H1 (cell line): Measurements from ENCODE around the gene ATP6V1B1. TPM values are rescaled to one million over a fixed set of nuclear protein-coding genes. Genes with fewer than 3 reads are reported as not detected.

ENCODE experiments used
- CTCF ChIA-PET: fragments of 300-600 bp; sonication (Branson Sonifier 250); formaldehyde crosslinking; loops from one replicate; lab custom pipeline; 2021; ENCODE audit not compliant: partially characterized antibody; lab: Charles Lee
- POLR2A ChIA-PET: fragments of 300-600 bp; sonication (Branson Sonifier 250); formaldehyde crosslinking; loops from one replicate; lab custom pipeline; 2021; ENCODE audit warnings: inconsistent platforms; ENCODE audit not compliant: partially characterized antibody; lab: Charles Lee
- DNase-seq, 2 experiments: peaks; one replicate each; pipeline versions ENCODE4 v3.0.0 to v3.0.0-alpha.2; 2010 to 2022; ENCODE audit warnings: low spot score in 2 of 2, low read depth in 1 of 2, mixed read lengths in 1 of 2
- FAIRE-seq: peaks from 2 replicates; lab custom pipeline; 2011; peaks lifted over from hg19 to GRCh38; lab: Jason Lieb, UNC
- H2AFZ ChIP-seq: 2 replicates; pipeline ENCODE4 v1.8.1; 2012; ENCODE audit warnings: low read length, inconsistent platforms
- H2AK5ac ChIP-seq: 2 replicates; pipeline ENCODE4 v1.6.1; 2013; ENCODE audit warnings: low read depth, low read length
- H2BK120ac ChIP-seq: replicated peaks from 2 replicates; pipeline ENCODE3; 2013; ENCODE audit warnings: low read depth, low read length, inconsistent platforms
- H2BK12ac ChIP-seq: 2 replicates; pipeline ENCODE4 v1.6.1; 2013; ENCODE audit warnings: low read depth, low read length
- H2BK15ac ChIP-seq: 2 replicates; pipeline ENCODE4 v1.6.1; 2013; ENCODE audit warnings: low read length
- H2BK20ac ChIP-seq: 2 replicates; pipeline ENCODE4 v1.6.1; 2013; ENCODE audit warnings: low read length
- H2BK5ac ChIP-seq: 2 replicates; pipeline ENCODE4 v1.6.1; 2013; ENCODE audit warnings: low read depth, low read length
- H3K14ac ChIP-seq: 2 replicates; pipeline ENCODE4 v1.6.1; 2013; ENCODE audit warnings: inconsistent platforms; ENCODE audit not compliant: insufficient read length
- H3K18ac ChIP-seq: 2 replicates; pipeline ENCODE4 v1.6.1; 2013; ENCODE audit warnings: low read length; ENCODE audit errors: extremely low read depth
- H3K23ac ChIP-seq: 2 replicates; pipeline ENCODE4 v1.6.1; 2013; ENCODE audit warnings: inconsistent platforms; ENCODE audit not compliant: insufficient read length
- H3K23me2 ChIP-seq: 2 replicates; pipeline ENCODE4 v1.6.1; 2013; ENCODE audit warnings: low read depth, low read length
- H3K27ac ChIP-seq: 2 replicates; pipeline ENCODE4 v1.6.1; 2011; ENCODE audit warnings: low read depth, low read length, inconsistent platforms
- H3K27me3 ChIP-seq, 4 experiments: replicated peaks in 1 of 4; 1 replicate in 1 of 4; 2 replicates in 3 of 4; pipeline versions ENCODE4 v1.6.1 to v1.8.1; 2011 to 2013; ENCODE audit warnings: low read length in 3 of 4, mild to moderate bottlenecking in 3 of 4, inconsistent platforms in 2 of 4, mixed read lengths in 2 of 4, moderate library complexity in 1 of 4; ENCODE audit not compliant: control insufficient read depth in 3 of 4, insufficient read depth in 3 of 4; ENCODE audit errors: extremely low read depth in 1 of 4
- H3K36me3 ChIP-seq, 4 experiments: 2 replicates each; pipeline versions ENCODE4 v1.6.1 to v1.8.1; 2011 to 2013; ENCODE audit warnings: mild to moderate bottlenecking in 4 of 4, low read length in 3 of 4, moderate library complexity in 2 of 4, control low read depth in 1 of 4, inconsistent platforms in 1 of 4; ENCODE audit not compliant: insufficient read depth in 4 of 4, control insufficient read depth in 2 of 4
- H3K4ac ChIP-seq: replicated peaks from 2 replicates; pipeline ENCODE3; 2013; ENCODE audit warnings: low read length, low read depth, mixed read lengths, inconsistent platforms; ENCODE audit not compliant: insufficient read length
- H3K4me1 ChIP-seq, 4 experiments: replicated peaks in 1 of 4; 1 replicate in 1 of 4; 2 replicates in 3 of 4; pipeline versions ENCODE4 v1.6.1 to v1.8.1; 2011 to 2013; ENCODE audit warnings: low read length in 3 of 4, inconsistent platforms in 2 of 4, mixed read lengths in 1 of 4; ENCODE audit not compliant: insufficient read depth in 4 of 4, control insufficient read depth in 3 of 4
- H3K4me2 ChIP-seq, 2 experiments: 2 replicates each; pipeline versions ENCODE4 v1.6.1 to v1.8.1; 2011 to 2013; ENCODE audit warnings: low read depth in 2 of 2, low read length in 2 of 2, control low read depth in 1 of 2, inconsistent platforms in 1 of 2, mild to moderate bottlenecking in 1 of 2; ENCODE audit not compliant: insufficient read depth in 1 of 2
- H3K4me3 ChIP-seq, 4 experiments: fragments of 200-600, 300-600 bp in 1 of 4; sonication (generic), shearing (Covaris generic), sonication (Bioruptor Twin) in 1 of 4; 2 replicates each; pipeline versions ENCODE4 v1.5.1 to v1.8.1; 2011 to 2016; ENCODE audit warnings: low read length in 4 of 4, low read depth in 3 of 4, control low read depth in 2 of 4, inconsistent platforms in 2 of 4, mild to moderate bottlenecking in 2 of 4, mixed read lengths in 1 of 4, moderate library complexity in 1 of 4; ENCODE audit not compliant: insufficient read depth in 2 of 4; ENCODE audit errors: extremely low read depth in 1 of 4
- H3K56ac ChIP-seq: replicated peaks from 2 replicates; pipeline ENCODE3; 2013; ENCODE audit warnings: low read depth, mild to moderate bottlenecking, mixed read lengths, low read length, inconsistent platforms; ENCODE audit not compliant: insufficient read length
- H3K79me1 ChIP-seq: 2 replicates; pipeline ENCODE4 v1.6.1; 2013; ENCODE audit warnings: low read depth, low read length, control low read depth
- H3K79me2 ChIP-seq, 2 experiments: 2 replicates each; pipeline versions ENCODE4 v1.6.1 to v1.8.1; 2012 to 2013; ENCODE audit warnings: low read length in 2 of 2, mild to moderate bottlenecking in 2 of 2, inconsistent platforms in 1 of 2; ENCODE audit not compliant: insufficient read depth in 2 of 2, control insufficient read depth in 1 of 2
- H3K9ac ChIP-seq, 4 experiments: replicated peaks in 1 of 4; 1 replicate in 1 of 4; 2 replicates in 3 of 4; pipeline versions ENCODE4 v1.6.1 to v1.8.1; 2011 to 2013; ENCODE audit warnings: low read depth in 3 of 4, low read length in 3 of 4, control low read depth in 2 of 4, mild to moderate bottlenecking in 2 of 4, moderate library complexity in 2 of 4, inconsistent platforms in 1 of 4; ENCODE audit errors: extremely low read depth in 1 of 4
- H3K9me3 ChIP-seq, 2 experiments: 2 replicates each; pipeline versions ENCODE4 v1.6.1 to v1.8.1; 2012 to 2013; ENCODE audit warnings: mild to moderate bottlenecking in 2 of 2, moderate library complexity in 2 of 2, control low read depth in 1 of 2, inconsistent platforms in 1 of 2, low read depth in 1 of 2, low read length in 1 of 2, mixed read lengths in 1 of 2; ENCODE audit not compliant: insufficient read depth in 2 of 2
- H4K20me1 ChIP-seq, 2 experiments: replicated peaks in 1 of 2; 2 replicates each; pipeline versions ENCODE3 to v1.8.1; 2011 to 2013; ENCODE audit warnings: inconsistent platforms in 2 of 2, low read length in 2 of 2, mild to moderate bottlenecking in 1 of 2; ENCODE audit not compliant: insufficient read depth in 2 of 2, control insufficient read depth in 1 of 2
- H4K5ac ChIP-seq: 2 replicates; pipeline ENCODE4 v1.6.1; 2013; ENCODE audit warnings: low read length, low read depth, mixed read lengths, inconsistent platforms; ENCODE audit not compliant: insufficient read length
- H4K8ac ChIP-seq: 2 replicates; pipeline ENCODE4 v1.8.0; 2013; ENCODE audit warnings: mild to moderate bottlenecking, moderate library complexity, low read length, inconsistent platforms; ENCODE audit not compliant: insufficient read depth; ENCODE audit errors: extremely low read depth
- H4K91ac ChIP-seq: replicated peaks from 2 replicates; pipeline ENCODE3; 2013; ENCODE audit warnings: low read length, mixed read lengths, inconsistent platforms; ENCODE audit not compliant: insufficient read length
- ATF3 ChIP-seq: IDR thresholded peaks from 2 replicates; pipeline ENCODE4 v1.6.1; 2011; ENCODE audit warnings: low read depth, mild to moderate bottlenecking, low read length; ENCODE audit not compliant: insufficient read depth
- BRCA1 ChIP-seq: IDR thresholded peaks from 2 replicates; pipeline ENCODE4 v1.6.1; 2012; ENCODE audit warnings: low read depth, low read length, improper control_type of control experiment
- CEBPB ChIP-seq: IDR thresholded peaks from 2 replicates; pipeline ENCODE4 v1.6.1; 2012; ENCODE audit warnings: low read depth, low read length
- CTBP2 ChIP-seq: IDR thresholded peaks from 2 replicates; pipeline ENCODE4 v1.7.0; 2011; ENCODE audit warnings: borderline replicate concordance, mild to moderate bottlenecking, moderate library complexity, mixed read lengths, low read length; ENCODE audit not compliant: insufficient read depth, insufficient read length
- EGR1 ChIP-seq: IDR thresholded peaks from 2 replicates; pipeline ENCODE4 v1.6.1; 2011; ENCODE audit warnings: low read depth, low read length, borderline replicate concordance
- NANOG ChIP-seq: IDR thresholded peaks from 2 replicates; pipeline ENCODE4 v1.6.1; 2011; ENCODE audit warnings: low read length, low read depth, mild to moderate bottlenecking, inconsistent platforms; ENCODE audit not compliant: insufficient read depth, poor library complexity, severe bottlenecking
- NRF1 ChIP-seq: IDR thresholded peaks from 2 replicates; pipeline ENCODE4 v1.6.1; 2011; ENCODE audit warnings: mild to moderate bottlenecking, low read depth, low read length, improper control_type of control experiment
- RBBP5 ChIP-seq: IDR thresholded peaks from 2 replicates; pipeline ENCODE4 v1.7.1; 2012; ENCODE audit warnings: low read depth, mild to moderate bottlenecking, inconsistent platforms, low read length, moderate library complexity, borderline replicate concordance
- RNF2 ChIP-seq: fragments of 200-900, 300-1000 bp; sonication (generic); IDR thresholded peaks from 2 replicates; pipeline ENCODE4 v1.7.1; 2016; ENCODE audit warnings: borderline replicate concordance, low read depth, mild to moderate bottlenecking, antibody characterized with exemption, low read length; ENCODE audit not compliant: poor library complexity, severe bottlenecking; ENCODE audit errors: missing control alignments
- SAP30 ChIP-seq: fragments of 300-600 bp; sonication (generic); IDR thresholded peaks from 2 replicates; pipeline ENCODE4 v1.7.1; 2012; ENCODE audit warnings: low read length, moderate library complexity, mild to moderate bottlenecking, inconsistent platforms; ENCODE audit not compliant: insufficient read depth, insufficient replicate concordance
- TAF1 ChIP-seq: IDR thresholded peaks from 2 replicates; pipeline ENCODE4 v1.6.1; 2011; ENCODE audit warnings: mild to moderate bottlenecking, low read depth, low read length
- TBP ChIP-seq: IDR thresholded peaks from 2 replicates; pipeline ENCODE4 v1.6.1; 2011; ENCODE audit warnings: low read depth, low read length, improper control_type of control experiment
- ZNF274 ChIP-seq: IDR thresholded peaks from 2 replicates; pipeline ENCODE4 v1.7.0; 2012; ENCODE audit warnings: low read length, borderline replicate concordance; ENCODE audit errors: extremely low read depth
- WGBS, 2 experiments: shearing (Covaris generic) in 1 of 2; methylation state at CpG; one replicate each; pipeline versions ENCODE4 v1.1.6 to v1.1.7; 2013 to 2015; ENCODE audit warnings: low lambda C conversion rate in 2 of 2, mixed read lengths in 2 of 2, inconsistent platforms in 1 of 2, low coverage in 1 of 2, missing lambda C conversion rate in 1 of 2; ENCODE audit not compliant: insufficient replicate concordance in 2 of 2, insufficient coverage in 1 of 2, insufficient read length in 1 of 2; ENCODE audit errors: extremely low coverage in 1 of 2, missing lambda C conversion rate in 1 of 2; 5-methylcytosine and 5-hydroxymethylcytosine counted together
- polyA plus RNA-seq, 7 experiments: library from polyadenylated mRNA; depleted of rRNA in 3 of 7; stranded (reverse) in 5 of 7; unstranded in 2 of 7; fragments of >200 nt in 5 of 7; fragments of 200-250 nt in 2 of 7; gene quantifications; 1 replicate in 5 of 7; 2 replicates in 1 of 7; 4 replicates in 1 of 7; pipeline versions ENCODE4 v1.2.1 to v1.2.3, GENCODE V29; 2011 to 2013; ENCODE audit warnings: missing spikeins in 2 of 7, mixed read lengths in 2 of 7
- total RNA-seq: library from RNA; stranded (reverse); fragmentation: NEBNext Ultra II Directional; extraction: Animal tissue kit (Norgen Biotek cat#: 25700); gene quantifications from 2 replicates; pipeline ENCODE4 v1.2.1, GENCODE V29; 2021

ATP6V1B1 gene
- total and polyA plus RNA-seq, 2 of the 8 experiments (the other 6 are each of a cell fraction or from before 2014, with no cell fraction given) = not detected

GRCh38 chr2:70887208-70887549, 48.5 kb upstream of the ATP6V1B1 start:
- no peak overlapping the region for H4K91ac ChIP-seq
- H3K23me2 ChIP-seq = peaks cover 4% of the 10 kb centered on the region; the same call in 1 of the 2 replicates
- no peak overlapping the region; the same call in 1 of the 2 replicates for H2BK12ac ChIP-seq
- no peak overlapping the region for H2BK15ac ChIP-seq
- H2AK5ac ChIP-seq = no peak overlapping the region
- H3K79me2 ChIP-seq = no peaks in the 10 kb centered on the region
- H2BK5ac ChIP-seq = no peak overlapping the region
- DNase-seq (no peak), FAIRE-seq (no peak)
- H3K9ac ChIP-seq = no peak overlapping the region
- no peak overlapping the region for H3K14ac ChIP-seq
- no peak overlapping the region for H3K23ac ChIP-seq
- peak overlapping the region; percentile 60 to 81 for H3K4me2 ChIP-seq
- POLR2A ChIA-PET = interaction anchor here (1.2 kb wide), 1 partner anchor 15 kb away, joined by 4 read pairs; no protein-coding TSS in a partner anchor
- H3K36me3 ChIP-seq = no peaks in the 10 kb centered on the region
- WGBS, 2 experiments = 1% methylated on average over 8 of the region's 8 CpGs; no CpG with 5 or more reads in 1 of the 2 experiments
- peaks cover 0 to 20% (median 6%) of the 10 kb centered on the region in 4 experiments; a peak in 5 of 7 replicates for H3K4me1 ChIP-seq
- H2BK120ac ChIP-seq = no peak overlapping the region
- H4K5ac ChIP-seq = no peak overlapping the region
- no peak overlapping the region for H3K27ac ChIP-seq
- H4K20me1 ChIP-seq = peaks cover 23% of the 10 kb centered on the region in 2 experiments
- H3K56ac ChIP-seq = no peak overlapping the region
- no peak overlapping the region for H2BK20ac ChIP-seq
- no peak overlapping the region for H4K8ac ChIP-seq
- peak overlapping the region; percentile 19 to 62 (median 40); a peak in 7 of 8 replicates for H3K4me3 ChIP-seq
- no peaks in the 10 kb centered on the region for H3K9me3 ChIP-seq
- CTCF ChIA-PET = no interaction called here
- no peak overlapping the region for H3K4ac ChIP-seq
- no peak overlapping the region; the same call in 1 of the 2 replicates for H2AFZ ChIP-seq
- no peak overlapping the region for H3K18ac ChIP-seq
- H3K79me1 ChIP-seq = no peaks in the 10 kb centered on the region
- H3K27me3 ChIP-seq = peaks cover 77 to 99% (median 92%) of the 10 kb centered on the region in 4 experiments
- TF ChIP-seq TBP (no peak), CTBP2 (no peak), CEBPB (no peak), ZNF274 (no peak), NANOG (no peak), RNF2 (no peak), RBBP5 (no peak), SAP30 (no peak), BRCA1 (no peak), ATF3 (no peak), TAF1 (no peak), EGR1 (no peak), NRF1 (no peak)
